Colonic mucosa (tissue), 4 donors: Measurements from ENCODE around the gene LRMDA. TPM values are rescaled to one million over a fixed set of nuclear protein-coding genes. Genes with fewer than 3 reads are reported as not detected.

Experiments
- DNase-seq: peaks from one replicate; pipeline ENCODE4 v3.0.0-alpha.2; 2020
- H3K27ac ChIP-seq: fragments of 200-600 bp; one replicate; pipeline ENCODE4 v1.8.0; 2021
- H3K27me3 ChIP-seq: fragments of 200-600 bp; one replicate; pipeline ENCODE4 v1.8.0; 2021
- H3K36me3 ChIP-seq: fragments of 200-600 bp; one replicate; pipeline ENCODE4 v1.8.0; 2021
- H3K4me1 ChIP-seq: fragments of 200-600 bp; one replicate; pipeline ENCODE4 v1.8.0; 2021; ENCODE audit warnings: mild to moderate bottlenecking
- H3K4me3 ChIP-seq: fragments of 200-600 bp; one replicate; pipeline ENCODE4 v1.8.0; 2021
- H3K9ac ChIP-seq, 2 donors: one replicate each; pipeline ENCODE4 v1.7.0; 2013; ENCODE audit warnings: control low read depth in 2 of 2, low read depth in 2 of 2, low read length in 2 of 2
- H3K9me3 ChIP-seq: fragments of 200-600 bp; one replicate; pipeline ENCODE4 v1.8.0; 2021
- CTCF ChIP-seq: fragments of 200-600 bp; IDR thresholded peaks from one replicate; pipeline ENCODE4 v1.8.0; 2022; ENCODE audit warnings: antibody characterized with exemption, mild to moderate bottlenecking
- intact Hi-C: fragments of 100-400 bp; cut with DNase I; formaldehyde crosslinking; loops from one replicate; pipeline ENCODE4 v1.14.1; 2022
- total RNA-seq, 2 donors: library from RNA; stranded (reverse); fragmentation: NEBNext Ultra II Directional in 1 of 2; extraction: Animal tissue kit (Norgen Biotek cat#: 25700) in 1 of 2; gene quantifications; one replicate each; pipeline ENCODE4 v1.2.1, GENCODE V29; 2021
- donor health status: healthy.
- donor health status: DM: no; HTN: no; CAD: no.
- donor health status: DM: no; HTN: no; CAD: no.

LRMDA gene
- total RNA-seq, 2 donors from 2014 or later: 2.5 to 5.2 TPM

GRCh38 chr10:76133597-76134255, 702.3 kb downstream of the LRMDA start:
- H3K4me1 ChIP-seq: no peaks in the 10 kb centered on the region
- H3K9me3 ChIP-seq: no peaks in the 10 kb centered on the region
- no peaks in the 10 kb centered on the region for H3K27me3 ChIP-seq
- H3K9ac ChIP-seq: no peak overlapping the region
- no peak for DNase-seq
- no peak overlapping the region for H3K4me3 ChIP-seq
- no peak for TF ChIP-seq CTCF
- H3K36me3 ChIP-seq: no peaks in the 10 kb centered on the region
- intact Hi-C loops: no loop called here
- H3K27ac ChIP-seq: no peak overlapping the region

GRCh38 chr10:76136961-76137360, 705.5 kb downstream of the LRMDA start:
- Histone ChIP-seq H3K36me3 (no peaks in the 10 kb centered on the region), H3K9ac (no peak overlapping the region), H3K9me3 (no peaks in the 10 kb centered on the region), H3K4me1 (no peaks in the 10 kb centered on the region), H3K27me3 (no peaks in the 10 kb centered on the region), H3K4me3 (no peak overlapping the region), H3K27ac (no peak overlapping the region)
- intact Hi-C loops: no loop called here
- no peak for DNase-seq
- TF ChIP-seq CTCF: no peak

- no peak overlapping the region for H3K4me3 ChIP-seq
- H3K9me3 ChIP-seq: no peaks in the 10 kb centered on the region
- H3K36me3 ChIP-seq: no peaks in the 10 kb centered on the region
- intact Hi-C loops: no loop called here
- H3K9ac ChIP-seq: no peak overlapping the region
- no peak for TF ChIP-seq CTCF
- no peak overlapping the region for H3K27ac ChIP-seq
- no peaks in the 10 kb centered on the region for H3K4me1 ChIP-seq
- DNase-seq: no peak
- H3K27me3 ChIP-seq: no peaks in the 10 kb centered on the region
Measured at GRCh38 chr10:76138286-76138685, 706.9 kb downstream of the LRMDA start.

GRCh38 chr10:76138906-76139305, 707.5 kb downstream of the LRMDA start:
- H3K27ac ChIP-seq: no peak overlapping the region
- H3K9ac ChIP-seq: no peak overlapping the region
- H3K4me3 ChIP-seq: no peak overlapping the region
- no peaks in the 10 kb centered on the region for H3K9me3 ChIP-seq
- no peak for TF ChIP-seq CTCF
- no peaks in the 10 kb centered on the region for H3K36me3 ChIP-seq
- no peaks in the 10 kb centered on the region for H3K4me1 ChIP-seq
- no peaks in the 10 kb centered on the region for H3K27me3 ChIP-seq
- intact Hi-C loops: no loop called here
- no peak for DNase-seq

- intact Hi-C loops: no loop called here
- no peak for TF ChIP-seq CTCF
- DNase-seq: no peak
Measured at GRCh38 chr10:76139431-76139830, 708.0 kb downstream of the LRMDA start.

More at GRCh38 chr10:76139431-76139830, 708.0 kb downstream of the LRMDA start:
- H3K27me3 ChIP-seq: no peaks in the 10 kb centered on the region
- H3K27ac ChIP-seq: no peak overlapping the region
- no peaks in the 10 kb centered on the region for H3K36me3 ChIP-seq
- no peaks in the 10 kb centered on the region for H3K4me1 ChIP-seq
- no peak overlapping the region for H3K9ac ChIP-seq
- no peak overlapping the region for H3K4me3 ChIP-seq
- H3K9me3 ChIP-seq: no peaks in the 10 kb centered on the region
